ENCODE measurements around the gene SORCS3. TPM values are rescaled to one million over a fixed set of nuclear protein-coding genes. Genes with fewer than 3 reads are reported as not detected.

The SORCS3 gene
- total RNA-seq, 2 donors from 2014 or later, result 4.3 TPM; not detected in 1

GRCh38 chr10:105185161-105185560 lies 544.1 kb downstream of the SORCS3 start:
- Histone ChIP-seq H3K9me3 (no peaks in the 10 kb centered on the region), H3K27ac (no peak overlapping the region), H3K4me1 (replicated peaks) (no peaks in the 10 kb centered on the region), H3K27me3 (replicated peaks; ENCODE audit: insufficient read depth) (no peaks in the 10 kb centered on the region), H3K36me3 (no peaks in the 10 kb centered on the region), H3K4me3 (no peak overlapping the region)
- 80% methylated on average over 4 of the region's 4 CpGs for WGBS
- DNase-seq (ENCODE audit: low spot score), result no peak
- TF ChIP-seq POLR2A (IDR thresholded peaks at IDR 0.05), result no peak
- TF ChIP-seq POLR2AphosphoS5 (IDR thresholded peaks at IDR 0.05), result no peak
- TF ChIP-seq CTCF (IDR thresholded peaks at IDR 0.05), result no peak
- intact Hi-C loops (cut with DNase I), result no loop called here

GRCh38 chr10:105187243-105187642 lies 546.2 kb downstream of the SORCS3 start:
- H3K9me3 ChIP-seq, result no peaks in the 10 kb centered on the region
- no peaks in the 10 kb centered on the region for H3K27me3 ChIP-seq (replicated peaks; ENCODE audit: insufficient read depth)
- no peak overlapping the region for H3K27ac ChIP-seq
- intact Hi-C loops (cut with DNase I), result no loop called here
- no peak for DNase-seq (ENCODE audit: low spot score)
- H3K4me1 ChIP-seq (replicated peaks), result no peaks in the 10 kb centered on the region
- 94% methylated on average over 3 of the region's 3 CpGs for WGBS
- H3K36me3 ChIP-seq, result no peaks in the 10 kb centered on the region
- H3K4me3 ChIP-seq, result no peak overlapping the region
- TF ChIP-seq POLR2A (IDR thresholded peaks at IDR 0.05), result no peak
- TF ChIP-seq POLR2AphosphoS5 (IDR thresholded peaks at IDR 0.05), result no peak
- no peak for TF ChIP-seq CTCF (IDR thresholded peaks at IDR 0.05)

GRCh38 chr10:105188737-105189462 lies 547.8 kb downstream of the SORCS3 start:
- intact Hi-C loops (cut with DNase I), result no loop called here
- H3K27me3 ChIP-seq (replicated peaks; ENCODE audit: insufficient read depth), result no peaks in the 10 kb centered on the region
- no peaks in the 10 kb centered on the region for H3K4me1 ChIP-seq (replicated peaks)
- no peak for TF ChIP-seq POLR2AphosphoS5 (IDR thresholded peaks at IDR 0.05)
- no peak for TF ChIP-seq CTCF (IDR thresholded peaks at IDR 0.05)
- TF ChIP-seq POLR2A (IDR thresholded peaks at IDR 0.05), result no peak
- WGBS, result 48% methylated on average over 6 of the region's 6 CpGs
- no peaks in the 10 kb centered on the region for H3K9me3 ChIP-seq
- H3K27ac ChIP-seq, result no peak overlapping the region
- DNase-seq (ENCODE audit: low spot score), result no peak
- no peaks in the 10 kb centered on the region for H3K36me3 ChIP-seq
- no peak overlapping the region for H3K4me3 ChIP-seq

GRCh38 chr10:105189463-105189800 lies 548.3 kb downstream of the SORCS3 start:
- WGBS, result 100% methylated on average over 2 of the region's 2 CpGs
- intact Hi-C loops (cut with DNase I), result no loop called here

More at GRCh38 chr10:105189463-105189800, 548.3 kb downstream of the SORCS3 start:
- DNase-seq (ENCODE audit: low spot score), result no peak
- Histone ChIP-seq H3K4me1 (replicated peaks) (no peaks in the 10 kb centered on the region), H3K9me3 (no peaks in the 10 kb centered on the region), H3K27ac (no peak overlapping the region), H3K36me3 (no peaks in the 10 kb centered on the region), H3K4me3 (no peak overlapping the region), H3K27me3 (replicated peaks; ENCODE audit: insufficient read depth) (no peaks in the 10 kb centered on the region)
- TF ChIP-seq CTCF (IDR thresholded peaks at IDR 0.05), result no peak
- no peak for TF ChIP-seq POLR2A (IDR thresholded peaks at IDR 0.05)
- TF ChIP-seq POLR2AphosphoS5 (IDR thresholded peaks at IDR 0.05), result no peak
